GM12878 (cell line): ENCODE data around the gene ATCAY. TPM values are rescaled to one million over a fixed set of nuclear protein-coding genes. Genes with fewer than 3 reads are reported as not detected.

Experiments used
- ASH2L ChIP-seq: fragments of 300-600, 200-600 bp; sonication (generic); IDR thresholded peaks from 2 replicates; pipeline ENCODE4 v1.6.1; 2017; ENCODE audit warnings: low read depth, mild to moderate bottlenecking, borderline replicate concordance
- BCL11A ChIP-seq: IDR thresholded peaks from 2 replicates; pipeline ENCODE4 v1.6.1; 2011; ENCODE audit warnings: low read depth, low read length
- BCL3 ChIP-seq: IDR thresholded peaks from 2 replicates; pipeline ENCODE4 v1.6.1; 2011; ENCODE audit warnings: borderline replicate concordance, low read depth, mild to moderate bottlenecking, moderate library complexity, low read length; ENCODE audit not compliant: insufficient read depth, poor library complexity, severe bottlenecking
- CHD1 ChIP-seq: IDR thresholded peaks from 2 replicates; pipeline ENCODE4 v1.6.1; 2012; ENCODE audit warnings: low read depth, low read length, improper control_type of control experiment
- CHD2 ChIP-seq: IDR thresholded peaks from 2 replicates; pipeline ENCODE4 v1.6.1; 2011; ENCODE audit warnings: low read depth, low read length, improper control_type of control experiment, borderline replicate concordance
- CHD4 ChIP-seq: fragments of 200-600 bp; sonication (generic); IDR thresholded peaks from 2 replicates; pipeline ENCODE4 v1.6.1; 2016; ENCODE audit warnings: mild to moderate bottlenecking
- DPF2 ChIP-seq: fragments of 450-650 bp; IDR thresholded peaks from 2 replicates; pipeline ENCODE4 v1.6.1; 2017; ENCODE audit warnings: mild to moderate bottlenecking
- EZH2 ChIP-seq: IDR thresholded peaks from 2 replicates; pipeline ENCODE4 v1.6.1; 2012; ENCODE audit warnings: low read depth, mild to moderate bottlenecking, control low read depth, inconsistent platforms, low read length, borderline replicate concordance; ENCODE audit not compliant: control insufficient read depth
- GABPA ChIP-seq: IDR thresholded peaks from 2 replicates; pipeline ENCODE4 v1.6.1; 2014; ENCODE audit warnings: antibody characterized with exemption, low read depth, mild to moderate bottlenecking, inconsistent platforms
- HDAC6 ChIP-seq: fragments of 200-600 bp; sonication (generic); IDR thresholded peaks from one replicate; pipeline ENCODE4 v1.8.0; 2017; ENCODE audit warnings: antibody characterized with exemption; ENCODE audit not compliant: unreplicated experiment
- MAX ChIP-seq: IDR thresholded peaks from 2 replicates; pipeline ENCODE4 v1.6.1; 2012; ENCODE audit warnings: low read depth, low read length, improper control_type of control experiment
- MTA3 ChIP-seq: IDR thresholded peaks from 2 replicates; pipeline ENCODE4 v1.6.1; 2012; ENCODE audit warnings: low read length, inconsistent platforms, borderline replicate concordance
- MYB ChIP-seq: fragments of 150-350 bp; IDR thresholded peaks from 2 replicates; pipeline ENCODE4 v1.6.1; 2014; ENCODE audit warnings: mild to moderate bottlenecking, low read depth, low read length, borderline replicate concordance
- POLR2AphosphoS5 ChIP-seq: IDR thresholded peaks from 2 replicates; pipeline ENCODE4 v1.6.1; 2011; ENCODE audit warnings: mild to moderate bottlenecking, low read length, inconsistent platforms
- POU2F2 ChIP-seq: IDR thresholded peaks from 3 replicates; pipeline ENCODE4 v1.6.1; 2011; ENCODE audit warnings: low read depth, mild to moderate bottlenecking, low read length, borderline replicate concordance
- ZSCAN29 ChIP-seq: fragments of 450-650 bp; IDR thresholded peaks from 2 replicates; pipeline ENCODE4 v1.6.1; 2017; ENCODE audit warnings: mild to moderate bottlenecking, moderate library complexity
- polyA plus RNA-seq, 11 experiments: library from polyadenylated mRNA; depleted of rRNA in 4 of 11; unstranded in 6 of 11; stranded (reverse) in 5 of 11; fragments of >200 nt; fragmentation: Nextera tagmentation in 4 of 11; fragmentation: Illumina TruSeq in 1 of 11; extraction: Ambion mirVana in 4 of 11; extraction: Trizol in 1 of 11; gene quantifications; 1 replicate in 1 of 11; 2 replicates in 10 of 11; pipeline versions ENCODE4 v1.2.1 to v1.2.3, GENCODE V29; 2011 to 2016; ENCODE audit warnings: inconsistent platforms in 2 of 11, missing spikeins in 2 of 11, low read depth in 1 of 11
- total RNA-seq, 4 experiments: library from RNA; depleted of rRNA in 3 of 4; stranded (reverse); fragments of >200 nt in 3 of 4; fragmentation: Illumina TruSeq in 1 of 4; extraction: Trizol in 1 of 4; gene quantifications; 2 replicates each; pipeline versions ENCODE4 v1.2.1 to v1.2.3, GENCODE V29; 2013 to 2021
- TF ChIP-seq, protein P1 (sequence below): IDR thresholded peaks from 2 replicates; pipeline ENCODE4 v1.6.1; 2012; ENCODE audit warnings: low read length, inconsistent platforms
- TF ChIP-seq, protein P2 (sequence below): fragments of 450-650 bp; IDR thresholded peaks from 2 replicates; pipeline ENCODE4 v1.6.1; 2017; ENCODE audit warnings: antibody characterized with exemption, mild to moderate bottlenecking, moderate library complexity

ATCAY gene
- total and polyA plus RNA-seq, 10 of the 15 experiments (the other 5 are each of a cell fraction or from before 2014, with no cell fraction given): under 0.01 to 0.04 (median 0.02) TPM; not detected in 4

- TF ChIP-seq ASH2L (no peak), ZSCAN29 (no peak), MTA3 (peak; percentile 40; the same call in 1 of the 2 replicates), GABPA (no peak), CHD1 (no peak), MAX (no peak), EZH2 (no peak), MYB (no peak), HDAC6 (no peak), POLR2AphosphoS5 (peak; percentile 88), CHD4 (no peak), BCL11A (no peak), DPF2 (no peak), CHD2 (no peak), POU2F2 (peak; percentile 13; the same call in 1 of the 3 replicates), BCL3 (no peak)
- TF ChIP-seq, protein P1, sequence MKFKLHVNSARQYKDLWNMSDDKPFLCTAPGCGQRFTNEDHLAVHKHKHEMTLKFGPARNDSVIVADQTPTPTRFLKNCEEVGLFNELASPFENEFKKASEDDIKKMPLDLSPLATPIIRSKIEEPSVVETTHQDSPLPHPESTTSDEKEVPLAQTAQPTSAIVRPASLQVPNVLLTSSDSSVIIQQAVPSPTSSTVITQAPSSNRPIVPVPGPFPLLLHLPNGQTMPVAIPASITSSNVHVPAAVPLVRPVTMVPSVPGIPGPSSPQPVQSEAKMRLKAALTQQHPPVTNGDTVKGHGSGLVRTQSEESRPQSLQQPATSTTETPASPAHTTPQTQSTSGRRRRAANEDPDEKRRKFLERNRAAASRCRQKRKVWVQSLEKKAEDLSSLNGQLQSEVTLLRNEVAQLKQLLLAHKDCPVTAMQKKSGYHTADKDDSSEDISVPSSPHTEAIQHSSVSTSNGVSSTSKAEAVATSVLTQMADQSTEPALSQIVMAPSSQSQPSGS: peak; percentile 52; the same call in 1 of the 2 replicates
- TF ChIP-seq, protein P2, sequence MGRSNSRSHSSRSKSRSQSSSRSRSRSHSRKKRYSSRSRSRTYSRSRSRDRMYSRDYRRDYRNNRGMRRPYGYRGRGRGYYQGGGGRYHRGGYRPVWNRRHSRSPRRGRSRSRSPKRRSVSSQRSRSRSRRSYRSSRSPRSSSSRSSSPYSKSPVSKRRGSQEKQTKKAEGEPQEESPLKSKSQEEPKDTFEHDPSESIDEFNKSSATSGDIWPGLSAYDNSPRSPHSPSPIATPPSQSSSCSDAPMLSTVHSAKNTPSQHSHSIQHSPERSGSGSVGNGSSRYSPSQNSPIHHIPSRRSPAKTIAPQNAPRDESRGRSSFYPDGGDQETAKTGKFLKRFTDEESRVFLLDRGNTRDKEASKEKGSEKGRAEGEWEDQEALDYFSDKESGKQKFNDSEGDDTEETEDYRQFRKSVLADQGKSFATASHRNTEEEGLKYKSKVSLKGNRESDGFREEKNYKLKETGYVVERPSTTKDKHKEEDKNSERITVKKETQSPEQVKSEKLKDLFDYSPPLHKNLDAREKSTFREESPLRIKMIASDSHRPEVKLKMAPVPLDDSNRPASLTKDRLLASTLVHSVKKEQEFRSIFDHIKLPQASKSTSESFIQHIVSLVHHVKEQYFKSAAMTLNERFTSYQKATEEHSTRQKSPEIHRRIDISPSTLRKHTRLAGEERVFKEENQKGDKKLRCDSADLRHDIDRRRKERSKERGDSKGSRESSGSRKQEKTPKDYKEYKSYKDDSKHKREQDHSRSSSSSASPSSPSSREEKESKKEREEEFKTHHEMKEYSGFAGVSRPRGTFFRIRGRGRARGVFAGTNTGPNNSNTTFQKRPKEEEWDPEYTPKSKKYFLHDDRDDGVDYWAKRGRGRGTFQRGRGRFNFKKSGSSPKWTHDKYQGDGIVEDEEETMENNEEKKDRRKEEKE: no peak
Observed at GRCh38 chr19:3975637-3976087, 95.2 kb downstream of the ATCAY start (continued).
